GM12891 (cell line): ENCODE results near the gene BBS2.

Source experiments
- POLR2A ChIP-seq: IDR thresholded peaks from 2 replicates; pipeline ENCODE4 v1.6.1; 2011; ENCODE audit warnings: low read depth, low read length, control low read depth
- POU2F2 ChIP-seq: IDR thresholded peaks from 2 replicates; pipeline ENCODE4 v1.6.1; 2011; ENCODE audit warnings: low read depth, mild to moderate bottlenecking, control low read depth, low read length, moderate library complexity

GRCh38 chr16:56525236-56525635 lies 5.4 kb upstream of the BBS2 start:
- TF ChIP-seq POLR2A (no peak), POU2F2 (no peak)
